ENCODE measurements around the gene FHAD1.

FHAD1 gene

GRCh38 chr1:15408890-15409387 lies 161.9 kb downstream of the FHAD1 start:
- Histone ChIP-seq H3K4me3 (ENCODE audit: low read length) (peak overlapping the region; percentile 94), H3K27me3 (ENCODE audit: control insufficient read depth, low read length) (peaks cover 29% of the 10 kb centered on the region), H3K4me2 (ENCODE audit: low read length) (peak overlapping the region; percentile 80), H3K36me3 (ENCODE audit: control insufficient read depth, low read length) (peaks cover 16% of the 10 kb centered on the region), H4K20me1 (ENCODE audit: control insufficient read depth, insufficient read depth, low read depth, low read length) (peaks cover 15% of the 10 kb centered on the region; the same call in 1 of the 2 replicates), H3K4me1 (ENCODE audit: control insufficient read depth, low read length) (peaks cover 22% of the 10 kb centered on the region), H3K27ac (ENCODE audit: low read depth, low read length) (no peak overlapping the region), H3K9me2 (replicated peaks; ENCODE audit: control insufficient read depth, low read length) (no peaks in the 10 kb centered on the region), H3K9me3 (ENCODE audit: control insufficient read depth, insufficient read depth, low read length) (no peaks in the 10 kb centered on the region), H3F3A (ENCODE audit: control insufficient read depth, insufficient read depth) (peaks cover 8% of the 10 kb centered on the region), H3K79me2 (ENCODE audit: control insufficient read depth, low read length) (peaks cover 42% of the 10 kb centered on the region)
- TF ChIP-seq EZH2phosphoT487 (IDR thresholded peaks at IDR 0.05; ENCODE audit: borderline replicate concordance, low read length) (0 out of 2 replicates have a peak, but pooled peaks have one; percentile 36), CTCF (IDR thresholded peaks at IDR 0.05; ENCODE audit: low read depth, low read length, poor library complexity, severe bottlenecking) (no peak)

GRCh38 chr1:15409388-15410222 lies 162.6 kb downstream of the FHAD1 start, which contains the start of gene EFHD2:
Gene EFHD2, plus strand, starts transcription at chr1:15409888. Its CDS starts 84 bp downstream, at chr1:15409972.
- no peaks in the 10 kb centered on the region for H3K9me2 ChIP-seq (replicated peaks; ENCODE audit: control insufficient read depth, low read length)
- H3K79me2 ChIP-seq (ENCODE audit: control insufficient read depth, low read length): peaks cover 47% of the 10 kb centered on the region
- peak within 1 kb of the TSS; percentile 80 for H3K4me2 ChIP-seq (ENCODE audit: low read length)
- H3K9me3 ChIP-seq (ENCODE audit: control insufficient read depth, insufficient read depth, low read length): no peaks in the 10 kb centered on the region
- H3K4me3 ChIP-seq (ENCODE audit: low read length): peak within 1 kb of the TSS; percentile 94
- peaks cover 22% of the 10 kb centered on the region for H3K4me1 ChIP-seq (ENCODE audit: control insufficient read depth, low read length)
- H3K27me3 ChIP-seq (ENCODE audit: control insufficient read depth, low read length): peaks cover 29% of the 10 kb centered on the region
- H4K20me1 ChIP-seq (ENCODE audit: control insufficient read depth, insufficient read depth, low read depth, low read length): peaks cover 15% of the 10 kb centered on the region; the same call in 1 of the 2 replicates
- peaks cover 21% of the 10 kb centered on the region for H3K36me3 ChIP-seq (ENCODE audit: control insufficient read depth, low read length)
- H3K27ac ChIP-seq (ENCODE audit: low read depth, low read length): peak within 1 kb of the TSS; percentile 11; the same call in 1 of the 2 replicates
- TF ChIP-seq EZH2phosphoT487 (IDR thresholded peaks at IDR 0.05; ENCODE audit: borderline replicate concordance, low read length) (0 out of 2 replicates have a peak, but pooled peaks have one; percentile 7), CTCF (IDR thresholded peaks at IDR 0.05; ENCODE audit: low read depth, low read length, poor library complexity, severe bottlenecking) (no peak)
- H3F3A ChIP-seq (ENCODE audit: control insufficient read depth, insufficient read depth): peaks cover 8% of the 10 kb centered on the region

GRCh38 chr1:15410223-15410883 lies 163.3 kb downstream of the FHAD1 start:
- H3K4me3 ChIP-seq (ENCODE audit: low read length): peak overlapping the region; percentile 94
- peak overlapping the region; percentile 80 for H3K4me2 ChIP-seq (ENCODE audit: low read length)
- H3K9me2 ChIP-seq (replicated peaks; ENCODE audit: control insufficient read depth, low read length): no peaks in the 10 kb centered on the region
- peak overlapping the region; percentile 11; the same call in 1 of the 2 replicates for H3K27ac ChIP-seq (ENCODE audit: low read depth, low read length)
- H3K4me1 ChIP-seq (ENCODE audit: control insufficient read depth, low read length): peaks cover 27% of the 10 kb centered on the region
- peaks cover 19% of the 10 kb centered on the region; the same call in 1 of the 2 replicates for H4K20me1 ChIP-seq (ENCODE audit: control insufficient read depth, insufficient read depth, low read depth, low read length)
- peaks cover 8% of the 10 kb centered on the region for H3F3A ChIP-seq (ENCODE audit: control insufficient read depth, insufficient read depth)
- H3K36me3 ChIP-seq (ENCODE audit: control insufficient read depth, low read length): peaks cover 28% of the 10 kb centered on the region
- no peak for TF ChIP-seq CTCF (IDR thresholded peaks at IDR 0.05; ENCODE audit: low read depth, low read length, poor library complexity, severe bottlenecking)
- TF ChIP-seq EZH2phosphoT487 (IDR thresholded peaks at IDR 0.05; ENCODE audit: borderline replicate concordance, low read length): no peak
- H3K27me3 ChIP-seq (ENCODE audit: control insufficient read depth, low read length): peaks cover 29% of the 10 kb centered on the region
- H3K79me2 ChIP-seq (ENCODE audit: control insufficient read depth, low read length): peaks cover 55% of the 10 kb centered on the region
- no peaks in the 10 kb centered on the region for H3K9me3 ChIP-seq (ENCODE audit: control insufficient read depth, insufficient read depth, low read length)
